Astrocyte of the cerebellum (primary cell): ENCODE data around the gene C9.
"Not testable (repeated sequence)": the region's sequence is repeated elsewhere in the genome, so short reads cannot be mapped to it uniquely, and the experiment has no call there.

ENCODE experiments used
- DNase-seq: peaks from one replicate; pipeline ENCODE4 v3.0.0-alpha.2; 2011; ENCODE audit warnings: low read depth
- H3K4me3 ChIP-seq: 2 replicates; pipeline ENCODE4 v1.5.1; 2011; ENCODE audit warnings: mild to moderate bottlenecking, low read depth, low read length, moderate library complexity
- CTCF ChIP-seq: IDR thresholded peaks from 2 replicates; pipeline ENCODE4 v1.5.1; 2012; ENCODE audit warnings: low read length, low read depth, moderate library complexity, mild to moderate bottlenecking; ENCODE audit errors: missing control alignments
- in situ Hi-C: cut with HindIII; loops from 2 replicates; pipeline ENCODE4 v1.10.0; 2017; ENCODE audit warnings: low sequenced_read_pairs

Gene C9

GRCh38 chr5:39249564-39250274 is 114.6 kb downstream of the C9 start:
- in situ Hi-C loops: no loop called here
- no peak for DNase-seq
- no peak for TF ChIP-seq CTCF
- no peak overlapping the region for H3K4me3 ChIP-seq

GRCh38 chr5:39249069-39249468 is 115.2 kb downstream of the C9 start:
- no peak for DNase-seq
- H3K4me3 ChIP-seq: no peak overlapping the region
- no peak for TF ChIP-seq CTCF
- in situ Hi-C loops: no loop called here

GRCh38 chr5:39240750-39241149 is 123.5 kb downstream of the C9 start:
- DNase-seq: no peak
- no peak for TF ChIP-seq CTCF
- in situ Hi-C loops: no loop called here

GRCh38 chr5:39238366-39239105 is 125.8 kb downstream of the C9 start:
- no peak for DNase-seq
- no peak overlapping the region for H3K4me3 ChIP-seq
- TF ChIP-seq CTCF: no peak
- in situ Hi-C loops: no loop called here

More at GRCh38 chr5:39240750-39241149, 123.5 kb downstream of the C9 start:
- H3K4me3 ChIP-seq: no peak overlapping the region

- DNase-seq: no peak
- in situ Hi-C loops: no loop called here
- TF ChIP-seq CTCF: no peak
- no peak overlapping the region for H3K4me3 ChIP-seq
These were observed 127.6 kb downstream of the C9 start for GRCh38 chr5:39236718-39237117.

- in situ Hi-C loops: no loop called here
- TF ChIP-seq CTCF: no peak
These were observed 128.6 kb downstream of the C9 start for GRCh38 chr5:39235648-39236047.

GRCh38 chr5:39234494-39234893 is 129.8 kb downstream of the C9 start:
- DNase-seq, H3K4me3 ChIP-seq, in situ Hi-C loops: not testable (repeated sequence)

More at GRCh38 chr5:39235648-39236047, 128.6 kb downstream of the C9 start:
- DNase-seq: no peak
- H3K4me3 ChIP-seq: no peak overlapping the region
